OCI-LY1 (cell line): ENCODE data around the gene BTG4.

Experiments
- H2AFZ ChIP-seq: fragments of 200-600 bp; sonication (generic), shearing (Covaris generic); 2 replicates; pipeline ENCODE4 v1.6.0; 2014; ENCODE audit warnings: antibody characterized with exemption, mild to moderate bottlenecking, low read length
- H3F3A ChIP-seq: fragments of 200-600 bp; sonication (generic), shearing (Covaris generic); 2 replicates; pipeline ENCODE4 v1.6.0; 2014; ENCODE audit warnings: mild to moderate bottlenecking, antibody characterized with exemption, low read length, moderate library complexity; ENCODE audit not compliant: insufficient read depth
- H3K27ac ChIP-seq: fragments of 200-600 bp; sonication (generic); 2 replicates; pipeline ENCODE4 v1.5.1; 2014; ENCODE audit warnings: low read length, mixed run types, mild to moderate bottlenecking, low read depth; ENCODE audit not compliant: poor library complexity, severe bottlenecking
- H3K27me3 ChIP-seq: fragments of 200-600 bp; sonication (generic); 2 replicates; pipeline ENCODE4 v1.6.0; 2014; ENCODE audit warnings: antibody characterized with exemption, mild to moderate bottlenecking, low read length, moderate library complexity; ENCODE audit not compliant: insufficient read depth
- H3K36me3 ChIP-seq: fragments of 200-600 bp; sonication (generic); 2 replicates; pipeline ENCODE4 v1.6.1; 2014; ENCODE audit warnings: mild to moderate bottlenecking, antibody characterized with exemption, low read length, moderate library complexity, mixed read lengths; ENCODE audit not compliant: insufficient read depth
- H3K4me1 ChIP-seq: fragments of 200-600 bp; sonication (generic); 2 replicates; pipeline ENCODE4 v1.5.1; 2014; ENCODE audit warnings: mild to moderate bottlenecking, low read length, moderate library complexity; ENCODE audit not compliant: insufficient read depth, severe bottlenecking
- H3K4me2 ChIP-seq: fragments of 200-600 bp; sonication (generic), shearing (Covaris generic); 2 replicates; pipeline ENCODE4 v1.6.1; 2014; ENCODE audit warnings: low read length
- H3K4me3 ChIP-seq: fragments of 200-600 bp; sonication (generic); 2 replicates; pipeline ENCODE4 v1.5.1; 2014; ENCODE audit warnings: low read length, low read depth, mild to moderate bottlenecking, mixed read lengths; ENCODE audit not compliant: poor library complexity, severe bottlenecking
- H3K79me2 ChIP-seq: fragments of 200-600 bp; shearing (Covaris generic); 2 replicates; pipeline ENCODE4 v1.6.1; 2016; ENCODE audit warnings: mixed run types, low read length, mixed read lengths; ENCODE audit not compliant: insufficient read depth
- H3K9ac ChIP-seq: fragments of 200-600 bp; sonication (generic), shearing (Covaris generic); 2 replicates; pipeline ENCODE4 v1.6.1; 2014; ENCODE audit warnings: mild to moderate bottlenecking, low read length, mixed read lengths
- H3K9me2 ChIP-seq: fragments of 200-600 bp; sonication (generic), shearing (Covaris generic); 2 replicates; pipeline ENCODE4 v1.6.1; 2014; ENCODE audit warnings: low read depth, mild to moderate bottlenecking, low read length, mixed read lengths
- H3K9me3 ChIP-seq: fragments of 200-600 bp; shearing (Covaris generic); 2 replicates; pipeline ENCODE4 v1.6.1; 2014; ENCODE audit warnings: low read length, mixed read lengths
- H4K20me1 ChIP-seq: fragments of 200-600 bp; sonication (generic), shearing (Covaris generic); 2 replicates; pipeline ENCODE4 v1.6.0; 2016; ENCODE audit warnings: mild to moderate bottlenecking, low read length; ENCODE audit not compliant: insufficient read depth
- EZH2 ChIP-seq: fragments of 200-600 bp; sonication (generic), shearing (Covaris generic); IDR thresholded peaks from 2 replicates; pipeline ENCODE4 v1.8.0; 2017; ENCODE audit warnings: borderline replicate concordance, mixed run types, mild to moderate bottlenecking, antibody characterized with exemption, low read length, moderate library complexity, mixed read lengths
- TF ChIP-seq, protein P1 (sequence below): fragments of 200-600 bp; sonication (generic), shearing (Covaris generic); IDR thresholded peaks from 2 replicates; pipeline ENCODE4 v1.5.1; 2017; ENCODE audit warnings: mild to moderate bottlenecking, antibody characterized with exemption, low read length, moderate library complexity, mixed read lengths

BTG4 gene

GRCh38 chr11:111461460-111462235, 50.5 kb downstream of the BTG4 start:
- Histone ChIP-seq H3K36me3 (no peaks in the 10 kb centered on the region), H3F3A (no peaks in the 10 kb centered on the region), H3K4me3 (no peak overlapping the region), H3K9me2 (no peaks in the 10 kb centered on the region), H3K27me3 (peaks cover 22% of the 10 kb centered on the region), H3K79me2 (no peaks in the 10 kb centered on the region), H4K20me1 (no peaks in the 10 kb centered on the region), H3K9me3 (no peaks in the 10 kb centered on the region), H3K9ac (no peak overlapping the region), H3K27ac (no peak overlapping the region), H3K4me1 (no peaks in the 10 kb centered on the region), H3K4me2 (no peak overlapping the region), H2AFZ (no peak overlapping the region)
- TF ChIP-seq EZH2 = no peak
- TF ChIP-seq, protein P1, sequence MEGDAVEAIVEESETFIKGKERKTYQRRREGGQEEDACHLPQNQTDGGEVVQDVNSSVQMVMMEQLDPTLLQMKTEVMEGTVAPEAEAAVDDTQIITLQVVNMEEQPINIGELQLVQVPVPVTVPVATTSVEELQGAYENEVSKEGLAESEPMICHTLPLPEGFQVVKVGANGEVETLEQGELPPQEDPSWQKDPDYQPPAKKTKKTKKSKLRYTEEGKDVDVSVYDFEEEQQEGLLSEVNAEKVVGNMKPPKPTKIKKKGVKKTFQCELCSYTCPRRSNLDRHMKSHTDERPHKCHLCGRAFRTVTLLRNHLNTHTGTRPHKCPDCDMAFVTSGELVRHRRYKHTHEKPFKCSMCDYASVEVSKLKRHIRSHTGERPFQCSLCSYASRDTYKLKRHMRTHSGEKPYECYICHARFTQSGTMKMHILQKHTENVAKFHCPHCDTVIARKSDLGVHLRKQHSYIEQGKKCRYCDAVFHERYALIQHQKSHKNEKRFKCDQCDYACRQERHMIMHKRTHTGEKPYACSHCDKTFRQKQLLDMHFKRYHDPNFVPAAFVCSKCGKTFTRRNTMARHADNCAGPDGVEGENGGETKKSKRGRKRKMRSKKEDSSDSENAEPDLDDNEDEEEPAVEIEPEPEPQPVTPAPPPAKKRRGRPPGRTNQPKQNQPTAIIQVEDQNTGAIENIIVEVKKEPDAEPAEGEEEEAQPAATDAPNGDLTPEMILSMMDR = no peak

- Histone ChIP-seq H3K79me2 (no peaks in the 10 kb centered on the region), H3K9ac (no peak overlapping the region), H2AFZ (no peak overlapping the region), H3K9me3 (no peaks in the 10 kb centered on the region), H3K4me2 (no peak overlapping the region), H3K27ac (no peak overlapping the region), H3K27me3 (peaks cover 22% of the 10 kb centered on the region), H3K36me3 (no peaks in the 10 kb centered on the region), H3K9me2 (no peaks in the 10 kb centered on the region), H3F3A (no peaks in the 10 kb centered on the region), H3K4me3 (no peak overlapping the region), H4K20me1 (no peaks in the 10 kb centered on the region), H3K4me1 (no peaks in the 10 kb centered on the region)
- TF ChIP-seq, protein P1 = no peak
Observed at GRCh38 chr11:111460856-111461255, 51.3 kb downstream of the BTG4 start.

DNA sequence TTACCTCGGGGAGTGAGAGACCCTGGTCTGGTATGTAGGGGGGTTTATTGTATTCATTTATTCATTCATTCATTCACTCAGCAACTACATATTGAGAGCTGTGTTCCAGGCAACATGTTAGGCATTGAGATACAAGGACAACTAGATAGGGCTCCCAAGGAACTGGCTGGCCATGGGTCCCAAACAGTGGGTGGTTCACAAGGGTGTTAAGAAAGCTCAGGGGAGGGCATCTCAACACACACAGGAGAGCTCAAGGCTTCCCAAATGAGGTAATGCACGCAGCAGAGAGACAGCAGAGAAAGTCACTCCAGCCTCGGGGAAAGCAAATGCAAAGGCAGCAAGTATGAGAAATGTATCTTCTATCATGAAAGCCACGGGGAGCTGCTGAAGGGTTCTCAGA, 51.8 kb downstream of the BTG4 start:
- Histone ChIP-seq H3K4me1 (no peaks in the 10 kb centered on the region), H3K9ac (no peak overlapping the region), H3F3A (no peaks in the 10 kb centered on the region), H3K9me2 (no peaks in the 10 kb centered on the region), H3K27ac (no peak overlapping the region), H2AFZ (no peak overlapping the region), H3K9me3 (no peaks in the 10 kb centered on the region), H3K36me3 (no peaks in the 10 kb centered on the region), H4K20me1 (no peaks in the 10 kb centered on the region), H3K4me2 (no peak overlapping the region), H3K79me2 (no peaks in the 10 kb centered on the region), H3K27me3 (peaks cover 22% of the 10 kb centered on the region), H3K4me3 (no peak overlapping the region)
- TF ChIP-seq, protein P1 = no peak
- TF ChIP-seq EZH2 = no peak
